GM15510 (cell line): Measurements from ENCODE around the gene ANTXR1.

ENCODE experiments used
- POLR2A ChIP-seq: IDR thresholded peaks from 3 replicates; pipeline ENCODE4 v1.6.1; 2011; ENCODE audit warnings: borderline replicate concordance; ENCODE audit not compliant: insufficient read length; ENCODE audit errors: extremely low read depth

Gene ANTXR1

DNA sequence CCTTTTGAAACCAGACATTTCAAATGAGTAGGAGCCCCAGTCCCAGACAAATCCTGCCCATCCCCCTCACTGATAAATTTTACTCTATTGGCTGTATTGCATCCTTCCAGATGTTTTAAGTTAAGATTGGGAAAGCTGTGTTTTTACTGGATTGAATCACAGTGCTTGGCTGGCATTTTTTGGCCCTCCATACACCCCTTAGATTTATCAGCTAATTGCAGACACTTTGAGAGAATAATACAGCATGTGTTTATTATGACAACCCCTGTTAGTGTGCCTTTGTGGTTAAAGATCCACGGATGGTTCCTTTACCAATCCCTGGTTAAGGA lies 74.9 kb downstream of the ANTXR1 start:
- TF ChIP-seq POLR2A = no peak

DNA sequence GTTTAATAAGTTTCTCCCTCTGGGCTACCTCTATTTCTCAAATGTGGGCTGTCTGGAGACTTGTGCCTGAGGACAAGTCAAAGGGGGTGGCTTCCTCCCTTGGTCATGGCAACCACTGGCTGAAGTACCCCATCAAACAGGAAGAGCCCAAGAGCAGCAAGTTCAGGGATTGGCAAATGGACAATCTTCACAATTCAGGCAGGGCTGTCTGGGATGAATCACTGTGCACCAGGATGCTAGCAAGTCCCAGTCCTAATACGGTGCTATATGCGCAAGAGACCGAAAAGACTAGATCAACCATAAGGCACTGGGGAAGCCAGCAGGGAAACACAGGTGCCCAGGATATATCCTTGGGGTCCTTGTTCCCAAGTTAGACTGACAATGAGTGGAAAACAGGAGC lies 75.5 kb downstream of the ANTXR1 start:
- TF ChIP-seq POLR2A = no peak

DNA sequence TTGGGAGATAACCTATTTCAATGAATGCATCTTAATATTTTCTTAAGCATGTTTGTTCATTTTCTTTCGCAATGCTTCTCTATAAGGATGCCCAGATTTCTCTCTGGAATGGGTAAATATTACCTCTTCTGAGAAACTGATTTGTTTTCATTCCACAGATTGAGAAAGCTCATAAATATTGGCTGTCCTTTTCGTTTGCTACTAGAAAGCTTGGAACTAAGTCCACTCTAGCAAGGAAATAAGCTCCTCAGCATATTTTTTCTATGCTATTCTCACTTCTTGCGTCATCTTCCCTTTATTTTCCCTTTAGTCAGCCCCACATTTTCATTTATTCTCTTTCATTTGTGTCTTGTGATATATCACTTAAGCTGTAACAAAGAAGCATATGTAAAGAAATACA lies 76.3 kb downstream of the ANTXR1 start:
- TF ChIP-seq POLR2A = no peak

DNA sequence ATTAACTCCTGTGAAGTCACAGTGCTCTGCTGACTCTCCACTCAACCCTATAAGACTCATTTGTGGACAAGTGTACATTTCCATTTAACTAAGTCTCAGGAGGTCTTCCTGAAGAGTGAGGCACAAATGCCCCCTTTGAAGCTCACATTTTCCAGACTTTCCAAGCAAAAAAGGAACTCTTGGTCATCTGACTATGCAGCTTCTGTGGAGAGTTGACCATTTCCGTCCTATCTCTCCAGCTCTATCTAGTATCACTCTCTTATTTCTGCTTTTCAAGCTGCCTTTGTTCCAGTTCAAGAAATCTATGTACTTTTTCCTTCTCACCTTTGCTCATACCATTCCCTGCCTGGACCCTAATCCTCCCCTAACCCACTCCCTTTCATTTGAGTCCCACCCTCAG lies 77.0 kb downstream of the ANTXR1 start:
- no peak for TF ChIP-seq POLR2A

DNA sequence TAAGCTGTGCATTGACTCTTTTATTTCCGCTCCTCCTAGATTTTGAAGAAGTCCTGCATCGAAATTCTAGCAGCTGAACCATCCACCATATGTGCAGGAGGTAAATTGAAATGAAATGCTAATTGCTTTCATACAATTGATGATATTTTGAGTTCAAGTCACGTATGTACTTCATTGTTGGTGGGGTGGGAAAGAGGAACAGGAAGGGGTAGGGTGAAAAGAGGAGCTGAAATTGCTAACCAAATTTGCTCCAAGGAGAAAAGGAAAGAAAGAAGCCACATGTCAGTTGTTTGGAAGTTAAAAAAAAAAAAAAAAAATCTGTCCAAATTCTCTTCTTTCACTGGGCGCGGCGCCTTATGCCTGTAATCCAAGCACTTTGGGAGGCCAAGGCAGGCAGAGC lies 77.8 kb downstream of the ANTXR1 start:
- no peak for TF ChIP-seq POLR2A

DNA sequence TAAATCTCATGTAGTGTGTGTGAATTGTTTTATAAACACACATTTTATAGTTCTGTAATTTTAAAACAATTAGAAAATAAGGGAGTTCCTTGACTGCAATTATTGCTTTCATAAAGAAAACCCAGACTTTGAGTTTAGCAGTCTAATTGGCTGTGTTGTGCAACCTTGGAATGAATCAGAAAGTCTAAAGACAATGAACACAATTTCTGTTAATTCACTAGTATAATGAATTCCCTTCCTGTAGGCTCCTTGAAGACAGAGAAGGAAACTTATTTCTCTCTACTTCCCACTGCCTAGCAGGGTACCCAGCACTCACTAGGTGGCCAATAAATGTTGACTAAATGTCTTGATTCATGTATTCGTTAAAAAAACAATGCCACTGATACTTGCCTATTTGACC lies 79.9 kb downstream of the ANTXR1 start:
- no peak for TF ChIP-seq POLR2A

DNA sequence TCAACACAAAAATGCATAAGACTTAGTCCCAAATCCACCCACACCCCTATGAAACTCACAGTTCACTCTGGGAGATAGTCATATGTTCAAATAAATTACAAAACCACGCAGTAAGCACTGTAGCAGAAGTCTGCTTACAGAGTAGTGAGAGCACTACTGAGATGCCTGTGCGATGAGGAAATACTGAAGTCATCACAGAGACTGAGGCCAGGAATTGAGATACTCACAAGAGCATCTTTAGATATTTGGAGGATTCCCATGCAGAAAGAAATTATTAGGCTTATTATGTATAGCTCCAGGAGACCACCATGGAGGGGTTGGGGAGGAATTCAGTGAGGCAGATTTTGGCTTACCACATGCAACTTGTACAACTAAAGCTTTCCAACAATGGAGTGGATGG lies 82.3 kb downstream of the ANTXR1 start:
- TF ChIP-seq POLR2A = no peak

DNA sequence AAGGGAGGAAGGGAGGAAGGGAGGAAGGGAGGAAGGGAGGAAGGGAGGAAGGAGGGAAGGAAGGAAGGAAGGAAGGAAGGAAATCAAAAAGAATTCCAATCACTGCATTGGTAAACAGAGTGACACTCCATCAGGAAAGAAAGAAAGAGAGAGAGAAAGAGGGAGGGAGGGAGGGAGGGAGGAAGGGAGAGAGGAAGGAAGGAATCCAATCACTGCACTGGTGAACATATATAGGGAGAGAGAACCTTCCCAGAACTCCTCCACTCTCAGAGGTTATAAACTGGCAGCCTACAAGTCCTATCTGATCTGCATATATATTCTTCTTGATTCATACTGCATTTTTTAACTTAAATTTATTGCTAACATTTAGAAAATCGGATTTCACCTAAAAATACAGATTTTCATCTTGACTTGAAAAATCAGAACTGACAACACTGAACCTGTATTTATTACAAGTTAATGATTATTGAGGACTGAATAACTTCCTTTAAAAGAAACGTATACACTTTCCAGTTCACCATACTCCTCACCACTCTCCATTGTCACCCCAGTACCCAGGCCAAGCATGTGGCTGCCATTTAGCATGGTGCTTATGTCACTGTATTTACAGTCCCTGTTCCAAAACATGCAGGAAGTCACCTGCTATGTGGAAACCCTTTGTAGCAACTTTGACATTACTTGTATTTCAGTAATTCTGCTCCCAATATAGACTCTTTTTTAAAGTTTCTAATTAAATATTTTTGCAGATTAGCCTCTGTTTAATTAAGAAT lies 83.5 kb downstream of the ANTXR1 start:
- TF ChIP-seq POLR2A = no peak

DNA sequence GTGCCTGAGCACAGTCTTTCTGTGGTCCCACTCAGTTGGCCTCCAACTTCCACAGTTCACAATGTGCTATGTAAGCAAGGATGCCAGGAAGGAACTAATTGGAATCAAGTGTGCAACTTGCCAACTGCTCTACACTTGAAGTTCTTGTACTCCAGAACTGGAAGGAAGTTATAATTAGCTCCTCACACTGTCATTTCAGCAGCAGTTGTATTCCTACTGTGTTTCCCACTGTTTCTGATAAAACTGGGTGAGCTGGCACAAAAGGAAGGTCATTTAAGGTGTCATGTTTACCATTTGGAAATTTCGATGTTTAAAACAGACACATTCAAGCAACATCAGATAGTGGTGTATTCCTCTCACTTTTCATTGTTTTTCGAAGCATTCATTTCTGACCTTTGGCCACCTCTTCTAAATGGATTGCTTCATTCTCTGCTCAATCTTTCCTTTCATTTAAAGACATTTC lies 84.2 kb downstream of the ANTXR1 start:
- TF ChIP-seq POLR2A = no peak

DNA sequence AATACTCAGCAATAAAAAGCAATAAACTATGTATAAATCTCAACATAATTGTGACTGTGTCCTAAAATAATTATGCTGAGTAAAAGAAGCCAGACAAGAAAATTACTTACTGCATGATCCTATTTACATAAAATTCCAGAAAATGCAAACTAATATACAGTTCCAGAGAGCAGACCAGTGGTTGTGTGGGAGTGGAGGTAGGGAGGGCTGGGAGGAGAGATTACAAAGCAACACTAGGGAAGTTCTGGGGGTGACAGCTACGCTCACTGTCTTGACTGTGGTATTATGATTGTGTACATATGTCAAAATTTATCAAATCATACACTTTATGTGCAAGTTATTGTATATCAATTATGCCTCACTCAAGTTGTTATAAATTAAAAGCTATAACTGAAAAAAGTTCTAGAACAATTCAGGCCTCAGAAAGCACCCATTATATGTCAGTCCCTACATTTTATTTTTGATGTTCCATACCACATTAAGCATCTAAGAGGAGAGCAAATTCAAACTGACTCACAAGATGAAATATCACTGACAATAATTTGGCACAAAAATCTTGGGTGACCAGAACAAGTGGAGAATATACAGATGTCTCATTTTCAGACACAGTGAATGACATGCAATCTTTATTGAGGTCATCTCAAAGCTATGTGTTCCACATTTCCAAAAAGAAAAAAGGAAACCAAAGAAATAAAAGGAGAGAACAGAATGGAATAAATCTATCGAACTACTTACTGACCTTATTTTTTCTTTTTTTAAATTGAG lies 85.1 kb downstream of the ANTXR1 start:
- TF ChIP-seq POLR2A = no peak

DNA sequence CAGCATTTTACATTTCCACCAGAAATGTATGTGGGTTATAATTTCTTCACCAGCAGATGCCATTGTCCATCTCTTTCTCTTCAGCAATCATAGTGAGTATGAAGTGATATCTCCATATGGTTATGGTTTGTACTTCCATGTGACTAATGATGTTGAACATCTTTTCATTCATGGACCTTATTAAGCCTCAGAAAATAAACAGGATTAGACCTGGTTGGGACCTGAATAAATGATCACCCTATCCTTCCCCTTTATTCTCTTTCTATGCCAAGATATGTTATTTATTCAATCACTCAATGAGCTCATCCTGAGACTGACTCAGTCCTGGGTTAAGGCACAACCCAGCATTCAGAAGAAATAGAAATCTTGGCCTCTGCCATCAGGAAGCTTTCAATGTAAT lies 86.6 kb downstream of the ANTXR1 start:
- no peak for TF ChIP-seq POLR2A

DNA sequence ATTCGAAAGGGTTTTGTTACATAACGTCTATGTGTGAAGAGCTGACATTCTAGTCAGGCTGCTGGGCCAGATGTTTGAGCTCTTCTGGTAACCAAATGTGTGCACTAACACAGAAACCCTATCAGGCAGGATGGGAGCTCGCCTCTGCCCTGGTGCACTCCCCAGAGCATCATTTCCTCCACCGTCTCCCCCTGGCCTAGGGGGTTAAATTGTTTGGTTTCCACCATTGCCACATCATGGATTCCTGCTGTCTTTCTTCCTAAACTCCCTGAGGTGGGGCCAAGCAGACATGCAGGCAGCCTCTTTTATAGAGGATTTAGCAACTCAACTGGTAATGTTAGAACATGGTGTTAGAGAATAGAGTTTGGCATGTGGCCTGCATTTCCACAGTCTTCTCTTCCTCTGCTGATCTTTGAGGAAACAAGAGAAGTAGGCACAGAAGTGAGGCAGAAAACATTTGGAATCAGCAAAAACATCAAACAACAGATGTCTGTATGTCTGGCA lies 87.3 kb downstream of the ANTXR1 start:
- no peak for TF ChIP-seq POLR2A

DNA sequence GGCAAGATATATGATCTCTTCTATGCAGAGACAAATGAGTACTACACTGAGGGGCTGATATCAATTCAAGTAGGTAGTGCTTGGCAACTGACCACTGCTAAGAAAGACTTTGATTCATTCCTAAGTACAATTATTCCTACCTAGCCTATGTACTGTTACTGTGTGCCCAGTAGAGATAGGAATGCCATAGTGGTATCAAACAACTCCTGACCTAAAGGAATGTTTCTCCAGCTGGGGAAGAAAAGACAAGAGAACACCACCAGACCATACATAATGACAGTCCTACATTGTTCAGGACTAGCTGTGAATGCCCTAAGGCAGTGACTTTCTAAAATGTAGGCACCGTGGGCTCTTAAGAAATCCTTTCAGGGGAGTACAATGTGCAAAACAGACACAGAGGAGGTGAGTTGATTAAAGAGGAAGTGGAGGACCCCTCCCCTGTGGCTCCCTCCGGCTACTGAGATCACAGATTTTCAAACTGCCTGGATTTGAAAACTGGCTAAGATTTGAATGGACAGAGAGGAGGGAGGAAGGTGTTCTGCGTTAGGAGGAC lies 89.1 kb downstream of the ANTXR1 start:
- no peak for TF ChIP-seq POLR2A

DNA sequence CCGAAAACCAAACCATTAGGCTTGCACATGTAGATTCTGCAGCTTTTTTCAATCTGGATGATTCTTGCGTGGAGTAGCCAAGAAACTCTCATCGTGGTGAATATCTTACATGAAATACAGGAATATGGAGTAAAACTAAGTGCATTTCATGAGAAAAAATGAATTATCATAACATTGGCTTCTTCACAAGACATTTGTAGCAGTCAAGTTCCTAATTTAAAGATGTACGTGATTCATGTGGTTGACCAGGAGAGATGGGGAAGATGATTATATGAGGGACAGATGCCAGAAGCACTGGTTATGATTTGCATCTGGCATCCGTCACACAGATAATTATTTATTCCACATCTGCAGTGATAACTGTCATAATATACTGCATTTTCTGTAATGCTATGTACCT lies 90.4 kb downstream of the ANTXR1 start:
- no peak for TF ChIP-seq POLR2A

DNA sequence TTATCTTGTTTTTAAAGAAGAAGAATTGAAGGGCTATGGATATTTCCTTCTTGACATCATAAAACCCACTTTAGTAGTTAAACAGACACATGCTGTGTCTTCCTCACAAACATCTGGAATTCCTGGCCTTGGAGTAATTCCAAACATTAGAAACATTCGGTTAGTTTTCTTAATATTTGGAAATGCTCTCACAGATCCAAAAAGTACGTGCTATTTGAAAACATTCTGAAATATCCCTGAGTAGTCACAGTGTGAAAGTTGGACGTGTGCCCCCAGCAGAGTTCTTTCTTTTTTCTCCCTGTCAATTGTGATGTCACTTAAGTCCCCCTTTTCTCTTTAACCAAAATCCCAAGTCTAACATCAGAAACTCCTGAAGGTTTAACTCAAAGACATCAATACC lies 91.3 kb downstream of the ANTXR1 start:
- no peak for TF ChIP-seq POLR2A

DNA sequence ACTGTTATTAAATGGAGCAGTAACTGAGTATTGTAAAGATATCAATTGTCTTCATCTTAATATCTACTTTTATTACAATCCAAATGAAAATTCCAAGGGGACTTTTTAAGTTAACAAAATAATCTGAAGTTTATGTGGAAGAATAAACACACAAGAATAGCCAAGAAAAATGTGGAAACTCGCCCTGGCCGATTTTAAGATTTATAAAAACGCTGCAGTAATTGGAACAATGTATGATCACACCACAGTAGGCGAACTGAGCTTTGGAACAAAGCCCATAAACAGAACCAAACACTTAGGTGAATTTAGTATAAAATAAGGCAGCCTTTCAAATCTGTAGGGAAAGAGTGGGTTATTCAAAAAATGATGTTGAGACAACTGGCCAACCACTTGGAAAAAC lies 96.3 kb downstream of the ANTXR1 start:
- TF ChIP-seq POLR2A = no peak
